Activated CD8-positive, alpha-beta memory T cell treated with anti-CD3 and anti-CD28 coated beads, Interleukin-2, amount 10 ng/mL, durations not matched to agents 7 days and 5 days (primary cell): ENCODE results near the gene ZBTB20. TPM values are rescaled to one million over a fixed set of nuclear protein-coding genes. Genes with fewer than 3 reads are reported as not detected.

Experiments used
- ATAC-seq: fragments of 150-1000 bp; cut with Tn5 transposase; one replicate; pipeline ENCODE4 v1.10.0; 2021; ENCODE audit warnings: moderate library complexity
- CTCF ChIA-PET: fragments of 350-600 bp; sonication (Branson Sonifier 250); formaldehyde crosslinking; loops from one replicate; lab custom pipeline; 2021; ENCODE audit warnings: antibody characterized with exemption; lab: Charles Lee
- DNase-seq: peaks from one replicate; pipeline ENCODE4 v3.0.0-alpha.2; 2020
- H3K27ac Mint-ChIP-seq: one replicate; pipeline ENCODE4 v1.8.0; 2021; ENCODE audit warnings: mild to moderate bottlenecking, mixed read lengths
- H3K27me3 Mint-ChIP-seq: one replicate; pipeline ENCODE4 v1.8.0; 2021; ENCODE audit warnings: mixed read lengths
- H3K36me3 Mint-ChIP-seq: one replicate; pipeline ENCODE4 v1.8.0; 2021; ENCODE audit warnings: mild to moderate bottlenecking, mixed read lengths
- H3K4me1 Mint-ChIP-seq: one replicate; pipeline ENCODE4 v1.8.0; 2021; ENCODE audit warnings: mixed read lengths
- H3K4me3 Mint-ChIP-seq: one replicate; pipeline ENCODE4 v1.8.0; 2021; ENCODE audit warnings: mild to moderate bottlenecking, moderate library complexity, mixed read lengths
- H3K9me3 Mint-ChIP-seq: one replicate; pipeline ENCODE4 v1.8.0; 2022; ENCODE audit warnings: low read depth, mixed read lengths
- total RNA-seq, 2 experiments: library from RNA; stranded (reverse); gene quantifications; one replicate each; pipeline ENCODE4 v1.2.3, GENCODE V29; 2021

Gene ZBTB20
- total RNA-seq, 2 experiments from 2014 or later = 5.6 to 10.2 TPM

DNA sequence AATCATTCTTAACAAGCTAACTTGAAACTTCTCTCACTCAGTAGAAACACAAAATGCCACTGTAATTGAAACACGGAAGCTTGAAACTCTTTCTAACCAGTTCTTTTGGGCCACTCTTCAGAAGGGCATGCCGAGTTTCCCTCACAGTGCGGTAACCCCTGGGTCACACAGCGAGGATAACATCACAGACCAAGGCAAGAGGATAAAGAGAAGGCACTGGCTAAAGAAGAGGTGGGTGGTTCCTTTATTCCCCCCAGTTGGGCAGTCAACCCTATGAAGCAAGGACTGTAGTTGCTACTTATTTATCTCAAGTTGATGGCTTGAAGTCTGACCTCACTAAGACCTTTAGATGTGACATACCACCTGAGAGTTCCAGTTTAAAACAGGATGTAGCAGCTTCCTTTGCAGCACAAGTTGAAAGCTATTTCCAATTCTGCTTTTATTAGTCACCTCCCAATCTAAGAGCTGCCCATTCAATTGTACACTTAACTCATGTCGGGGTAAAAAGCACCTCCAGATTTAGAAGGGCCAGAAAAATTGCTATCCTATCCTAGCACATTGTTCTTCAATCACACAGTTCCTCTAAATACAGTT is 580.8 kb downstream of the ZBTB20 start:
- CTCF ChIA-PET = interaction anchor here (1.7 kb wide), 1 partner anchor 474 kb away, joined by 3 read pairs; no protein-coding TSS in a partner anchor
- H3K27me3 Mint-ChIP-seq = no peaks in the 10 kb centered on the region
- no peaks in the 10 kb centered on the region for H3K9me3 Mint-ChIP-seq
- DNase-seq (no peak), ATAC-seq (peak; percentile 27)
- H3K4me3 Mint-ChIP-seq = no peak overlapping the region
- peaks cover 6% of the 10 kb centered on the region for H3K36me3 Mint-ChIP-seq
- H3K4me1 Mint-ChIP-seq = peaks cover 12% of the 10 kb centered on the region
- no peak overlapping the region for H3K27ac Mint-ChIP-seq

DNA sequence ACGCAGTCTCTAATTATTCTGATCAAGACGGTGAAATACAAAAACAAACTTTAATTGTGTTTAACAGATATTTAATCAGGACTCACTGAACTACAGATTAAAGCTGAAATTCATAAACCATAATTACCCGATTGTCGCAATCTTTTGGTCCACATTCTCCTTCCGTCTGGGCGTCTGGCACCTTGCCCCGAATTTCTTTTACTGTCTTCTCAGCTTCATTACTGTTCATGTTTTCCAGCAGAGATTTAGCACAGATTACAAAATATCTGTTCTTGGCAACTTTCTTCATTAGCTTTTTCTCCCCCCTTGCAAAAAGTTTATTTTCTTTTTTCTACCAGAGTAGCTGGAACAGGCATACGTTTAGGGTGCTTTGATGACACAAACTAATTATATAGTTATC is 581.9 kb downstream of the ZBTB20 start:
- no peaks in the 10 kb centered on the region for H3K9me3 Mint-ChIP-seq
- DNase-seq = no peak
- H3K27ac Mint-ChIP-seq = no peak overlapping the region
- H3K36me3 Mint-ChIP-seq = peaks cover 6% of the 10 kb centered on the region
- CTCF ChIA-PET = no interaction called here
- peaks cover 12% of the 10 kb centered on the region for H3K4me1 Mint-ChIP-seq
- no peak overlapping the region for H3K4me3 Mint-ChIP-seq
- no peak for ATAC-seq
- H3K27me3 Mint-ChIP-seq = no peaks in the 10 kb centered on the region

GRCh38 chr3:114563720-114564119 is 583.4 kb downstream of the ZBTB20 start:
- H3K9me3 Mint-ChIP-seq = no peaks in the 10 kb centered on the region
- ATAC-seq (no peak), DNase-seq (no peak)
- H3K36me3 Mint-ChIP-seq = peaks cover 6% of the 10 kb centered on the region
- CTCF ChIA-PET = no interaction called here
- no peak overlapping the region for H3K4me3 Mint-ChIP-seq
- H3K4me1 Mint-ChIP-seq = peaks cover 12% of the 10 kb centered on the region
- no peak overlapping the region for H3K27ac Mint-ChIP-seq
- H3K27me3 Mint-ChIP-seq = no peaks in the 10 kb centered on the region

GRCh38 chr3:114562557-114562956 is 584.5 kb downstream of the ZBTB20 start:
- peaks cover 12% of the 10 kb centered on the region for H3K4me1 Mint-ChIP-seq
- H3K27me3 Mint-ChIP-seq = no peaks in the 10 kb centered on the region
- CTCF ChIA-PET = no interaction called here
- H3K36me3 Mint-ChIP-seq = peaks cover 6% of the 10 kb centered on the region
- DNase-seq = no peak
- no peaks in the 10 kb centered on the region for H3K9me3 Mint-ChIP-seq
- ATAC-seq = no peak
- no peak overlapping the region for H3K27ac Mint-ChIP-seq
- H3K4me3 Mint-ChIP-seq = no peak overlapping the region

DNA sequence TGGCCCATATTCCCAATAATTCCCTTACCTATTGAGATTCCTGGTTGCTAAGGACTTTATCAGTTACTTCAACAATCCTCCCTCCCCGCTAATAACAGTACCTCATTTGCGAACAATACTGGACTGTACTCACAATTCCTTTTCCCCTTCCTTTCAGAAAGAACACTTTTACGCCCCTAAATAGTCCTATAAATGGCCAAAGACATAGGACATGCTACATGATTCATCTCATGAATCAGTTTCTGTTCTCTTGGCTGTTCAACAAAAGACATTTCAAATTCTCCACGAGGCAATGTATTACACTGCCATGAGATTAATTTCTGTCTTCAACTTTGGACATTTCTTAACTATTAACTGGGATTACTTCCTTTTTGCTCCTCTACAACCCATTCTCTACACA is 588.8 kb downstream of the ZBTB20 start:
- Mint-ChIP-seq H3K4me3 (no peak overlapping the region), H3K36me3 (no peaks in the 10 kb centered on the region), H3K27me3 (no peaks in the 10 kb centered on the region), H3K27ac (no peak overlapping the region), H3K4me1 (no peaks in the 10 kb centered on the region), H3K9me3 (no peaks in the 10 kb centered on the region)
- no peak for ATAC-seq
- CTCF ChIA-PET = no interaction called here
- DNase-seq = no peak

GRCh38 chr3:114557791-114558190 is 589.3 kb downstream of the ZBTB20 start:
- Mint-ChIP-seq H3K27ac (no peak overlapping the region), H3K4me1 (no peaks in the 10 kb centered on the region), H3K9me3 (no peaks in the 10 kb centered on the region), H3K27me3 (no peaks in the 10 kb centered on the region), H3K4me3 (no peak overlapping the region), H3K36me3 (no peaks in the 10 kb centered on the region)
- CTCF ChIA-PET = no interaction called here
- DNase-seq (no peak), ATAC-seq (no peak)

- no peaks in the 10 kb centered on the region for H3K9me3 Mint-ChIP-seq
- CTCF ChIA-PET = no interaction called here
- H3K4me3 Mint-ChIP-seq = no peak overlapping the region
- DNase-seq (no peak), ATAC-seq (no peak)
- no peaks in the 10 kb centered on the region for H3K36me3 Mint-ChIP-seq
- H3K27ac Mint-ChIP-seq = no peak overlapping the region
- H3K27me3 Mint-ChIP-seq = no peaks in the 10 kb centered on the region
- H3K4me1 Mint-ChIP-seq = no peaks in the 10 kb centered on the region
These were observed 590.4 kb downstream of the ZBTB20 start for GRCh38 chr3:114556657-114557213.

GRCh38 chr3:114554731-114555130 is 592.4 kb downstream of the ZBTB20 start:
- H3K4me3 Mint-ChIP-seq = no peak overlapping the region
- no peaks in the 10 kb centered on the region for H3K36me3 Mint-ChIP-seq
- no peaks in the 10 kb centered on the region for H3K9me3 Mint-ChIP-seq
- no peaks in the 10 kb centered on the region for H3K4me1 Mint-ChIP-seq
- ATAC-seq = no peak
- CTCF ChIA-PET = no interaction called here
- no peak for DNase-seq
- no peaks in the 10 kb centered on the region for H3K27me3 Mint-ChIP-seq
- no peak overlapping the region for H3K27ac Mint-ChIP-seq

DNA sequence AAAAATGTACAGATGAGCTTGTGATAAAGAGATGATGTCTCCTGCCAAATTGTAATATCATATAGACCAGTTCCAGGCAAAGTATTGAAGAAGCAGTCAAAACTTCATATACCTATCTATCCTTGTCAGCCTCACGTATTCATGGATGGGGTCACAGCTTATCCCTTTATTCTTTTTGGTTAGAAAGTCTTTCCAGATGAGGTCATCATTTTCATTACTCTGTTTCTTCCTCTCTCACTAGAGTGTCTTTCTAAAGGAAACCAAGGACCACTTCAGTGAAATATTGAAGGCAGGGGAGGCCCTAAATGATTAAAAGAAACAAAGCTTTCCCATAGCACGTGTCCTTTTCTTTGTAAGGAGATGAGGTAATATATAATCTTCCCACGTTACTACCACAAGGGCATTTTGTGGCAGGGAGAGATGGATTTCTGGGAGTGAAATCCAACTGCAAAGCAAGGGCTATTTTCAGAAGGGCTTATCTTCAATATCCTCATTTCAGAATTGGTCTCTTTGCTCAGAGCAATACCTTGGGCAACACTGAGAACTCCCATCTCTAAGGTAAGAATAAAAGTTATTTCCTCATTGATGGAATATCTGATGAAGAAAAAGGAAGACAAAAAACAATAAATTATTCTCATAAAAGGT is 593.0 kb downstream of the ZBTB20 start:
- Mint-ChIP-seq H3K27ac (no peak overlapping the region), H3K36me3 (no peaks in the 10 kb centered on the region), H3K4me3 (no peak overlapping the region), H3K9me3 (no peaks in the 10 kb centered on the region), H3K4me1 (no peaks in the 10 kb centered on the region), H3K27me3 (no peaks in the 10 kb centered on the region)
- DNase-seq (no peak), ATAC-seq (no peak)
- CTCF ChIA-PET = no interaction called here

GRCh38 chr3:114552527-114552812 is 594.6 kb downstream of the ZBTB20 start:
- DNase-seq (no peak), ATAC-seq (no peak)
- no peaks in the 10 kb centered on the region for H3K4me1 Mint-ChIP-seq
- H3K9me3 Mint-ChIP-seq = no peaks in the 10 kb centered on the region
- H3K36me3 Mint-ChIP-seq = peaks cover 2% of the 10 kb centered on the region
- no peak overlapping the region for H3K4me3 Mint-ChIP-seq
- H3K27ac Mint-ChIP-seq = no peak overlapping the region
- H3K27me3 Mint-ChIP-seq = no peaks in the 10 kb centered on the region
- CTCF ChIA-PET = interaction anchor here (0.7 kb wide), 1 partner anchor 48 kb away, joined by 3 read pairs; no protein-coding TSS in a partner anchor

DNA sequence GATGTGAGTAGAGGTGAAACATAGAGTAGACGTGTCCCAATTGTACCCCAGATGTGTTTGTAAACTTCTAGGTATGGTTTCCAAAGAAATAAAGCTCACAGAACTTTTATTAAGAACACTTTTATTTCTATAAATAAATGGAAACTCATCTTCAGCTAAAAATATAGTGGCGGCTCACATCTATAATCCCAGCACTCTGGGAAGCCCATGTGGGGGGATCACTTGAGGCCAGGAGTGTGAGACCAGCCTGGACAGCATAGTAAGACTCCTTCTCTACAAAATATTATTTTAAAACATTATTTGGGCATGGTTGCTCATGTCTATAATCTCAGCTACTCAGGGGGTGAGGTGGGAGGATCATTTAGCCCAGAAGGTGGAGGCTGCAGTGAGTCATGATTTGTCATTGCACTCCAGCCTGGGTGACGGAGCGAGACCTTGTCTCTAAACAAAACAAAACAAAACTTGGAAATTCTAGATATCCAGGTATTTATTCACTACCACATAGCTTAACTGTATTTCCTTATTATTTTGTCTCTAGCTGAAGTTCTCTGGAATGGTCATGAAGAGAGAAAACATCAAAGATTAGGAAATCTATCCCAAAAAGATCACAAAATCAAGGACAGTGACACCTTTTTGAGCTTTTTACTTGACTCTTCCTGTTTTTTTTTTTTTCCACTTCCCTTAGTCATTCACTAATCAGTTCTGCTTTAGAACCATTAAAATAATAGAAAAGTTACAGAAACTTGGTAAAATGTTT is 595.1 kb downstream of the ZBTB20 start:
- Mint-ChIP-seq H3K36me3 (peaks cover 2% of the 10 kb centered on the region), H3K9me3 (no peaks in the 10 kb centered on the region), H3K27me3 (no peaks in the 10 kb centered on the region), H3K27ac (no peak overlapping the region), H3K4me3 (no peak overlapping the region), H3K4me1 (no peaks in the 10 kb centered on the region)
- no peak for ATAC-seq
- CTCF ChIA-PET = interaction anchor here (0.7 kb wide), 1 partner anchor 47 kb away, joined by 3 read pairs; no protein-coding TSS in a partner anchor
- no peak for DNase-seq

DNA sequence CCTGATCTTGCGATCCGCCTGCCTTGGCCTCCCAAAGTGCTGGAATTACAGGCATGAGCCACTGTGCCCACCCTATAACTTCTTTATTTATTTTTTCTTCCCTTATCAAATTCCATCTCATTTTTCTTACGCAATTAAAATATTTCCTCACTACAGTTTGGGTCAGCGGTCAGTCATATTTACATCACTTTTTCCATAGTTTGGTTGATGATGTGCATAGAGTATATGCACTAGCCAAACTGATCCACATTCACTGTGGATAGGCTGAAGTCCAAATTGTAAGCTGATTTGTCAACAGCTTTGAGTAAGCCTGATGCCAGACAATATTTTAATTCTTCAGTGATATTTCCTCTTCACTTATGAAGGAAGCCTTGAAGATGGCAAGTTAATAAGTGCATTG is 596.9 kb downstream of the ZBTB20 start:
- DNase-seq = no peak
- Mint-ChIP-seq H3K4me1 (no peaks in the 10 kb centered on the region), H3K4me3 (no peak overlapping the region), H3K36me3 (peaks cover 2% of the 10 kb centered on the region), H3K9me3 (no peaks in the 10 kb centered on the region), H3K27me3 (no peaks in the 10 kb centered on the region), H3K27ac (no peak overlapping the region)
- ATAC-seq = no peak
- CTCF ChIA-PET = interaction anchor here (0.7 to 0.9 kb wide), 2 partner anchors 9 to 347 kb away, joined by 3 read pairs; no protein-coding TSS in a partner anchor

DNA sequence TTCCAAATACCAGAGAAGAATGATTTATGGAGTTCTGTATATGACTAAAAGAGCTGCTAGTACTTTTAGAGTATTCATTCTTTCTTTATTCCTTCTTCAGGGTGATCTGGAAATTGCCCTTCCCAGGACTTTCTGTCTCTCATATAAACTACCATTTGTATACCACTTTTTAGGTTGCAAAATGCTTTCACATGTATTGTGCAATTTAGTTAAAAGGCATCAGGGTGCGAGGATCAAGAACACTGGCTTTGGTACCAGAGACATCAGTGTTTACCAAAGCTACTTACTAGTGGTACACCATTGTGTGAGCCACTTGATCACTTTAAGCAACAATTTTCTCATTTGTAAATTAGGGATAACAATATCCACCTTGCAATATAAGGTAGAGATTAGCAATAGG is 601.9 kb downstream of the ZBTB20 start:
- Mint-ChIP-seq H3K27ac (no peak overlapping the region), H3K27me3 (no peaks in the 10 kb centered on the region), H3K9me3 (no peaks in the 10 kb centered on the region), H3K4me3 (no peak overlapping the region), H3K4me1 (no peaks in the 10 kb centered on the region), H3K36me3 (peaks cover 2% of the 10 kb centered on the region)
- no peak for ATAC-seq
- CTCF ChIA-PET = no interaction called here
- DNase-seq = no peak
